Measurements from ENCODE around the gene ICAM2. TPM values are rescaled to one million over a fixed set of nuclear protein-coding genes. Genes with fewer than 3 reads are reported as not detected.

The ICAM2 gene
- total RNA-seq, 4 donors from 2014 or later, result 20.3 to 41.8 (median 30.6) TPM

DNA sequence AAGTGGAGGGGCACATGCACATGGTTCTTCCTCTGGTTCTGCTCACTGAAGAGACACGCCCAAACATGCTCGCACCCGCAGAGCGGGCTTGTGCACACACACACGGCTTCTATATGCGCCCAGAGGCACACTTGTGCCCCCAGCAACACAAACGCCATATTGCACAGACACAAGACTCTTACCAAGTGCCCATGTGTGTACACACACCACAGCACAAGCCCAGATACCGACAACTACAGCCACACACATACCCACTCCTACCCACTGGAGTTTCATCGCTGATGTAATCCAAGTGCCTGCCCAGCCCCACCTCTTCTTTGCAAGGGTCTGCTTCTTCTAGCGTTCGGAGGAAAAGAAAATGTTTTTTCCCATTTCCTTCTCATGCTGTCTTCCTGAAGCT is 28.8 kb downstream of the ICAM2 start:
- Histone ChIP-seq H3K4me3 (replicated peaks in 1 of 3) (no peak overlapping the region), H3K27me3 (no peaks in the 10 kb centered on the region), H3K4me1 (peaks cover 49 to 51% of the 10 kb centered on the region in 2 donors), H3K27ac (no peak overlapping the region), H3K9me3 (no peaks in the 10 kb centered on the region), H3K36me3 (no peaks in the 10 kb centered on the region)
- TF ChIP-seq POLR2A (IDR thresholded peaks at IDR 0.05) (no peak), CTCF (IDR thresholded peaks at IDR 0.05) (no peak)
- 90 to 93% methylated on average over 11 of the region's 11 CpGs for WGBS, 2 donors
- no peak for DNase-seq
- intact Hi-C loops (cut with DNase I), result no loop called here

GRCh38 chr17:63989622-63990345 is 30.6 kb downstream of the ICAM2 start:
- Histone ChIP-seq H3K27ac (peak overlapping the region; percentile 94 to 96 (median 95)), H3K4me1 (peaks cover 56 to 70% of the 10 kb centered on the region in 2 donors), H3K9me3 (no peaks in the 10 kb centered on the region), H3K36me3 (no peaks in the 10 kb centered on the region), H3K27me3 (no peaks in the 10 kb centered on the region), H3K4me3 (replicated peaks in 1 of 3) (no peak overlapping the region)
- 60 to 67% methylated on average over 20 to 21 of the region's 21 CpGs for WGBS, 2 donors
- no peak for TF ChIP-seq POLR2A (IDR thresholded peaks at IDR 0.05)
- TF ChIP-seq CTCF (IDR thresholded peaks at IDR 0.05), result no peak
- DNase-seq, result peak; percentile 54 to 55
- intact Hi-C loops (cut with DNase I), result no loop called here

GRCh38 chr17:63988741-63989621 is 31.5 kb downstream of the ICAM2 start:
- Histone ChIP-seq H3K27me3 (no peaks in the 10 kb centered on the region), H3K9me3 (no peaks in the 10 kb centered on the region), H3K4me3 (replicated peaks in 1 of 3) (no peak overlapping the region), H3K27ac (peak overlapping the region; percentile 94 to 96 (median 95)), H3K36me3 (no peaks in the 10 kb centered on the region), H3K4me1 (peaks cover 53 to 72% of the 10 kb centered on the region in 2 donors)
- TF ChIP-seq POLR2A (IDR thresholded peaks at IDR 0.05), result no peak
- no peak for TF ChIP-seq CTCF (IDR thresholded peaks at IDR 0.05)
- DNase-seq, result peak; percentile 91 to 93
- WGBS, 2 donors, result 32 to 38% methylated on average over 27 to 28 of the region's 35 CpGs
- intact Hi-C loops (cut with DNase I), result no loop called here

DNA sequence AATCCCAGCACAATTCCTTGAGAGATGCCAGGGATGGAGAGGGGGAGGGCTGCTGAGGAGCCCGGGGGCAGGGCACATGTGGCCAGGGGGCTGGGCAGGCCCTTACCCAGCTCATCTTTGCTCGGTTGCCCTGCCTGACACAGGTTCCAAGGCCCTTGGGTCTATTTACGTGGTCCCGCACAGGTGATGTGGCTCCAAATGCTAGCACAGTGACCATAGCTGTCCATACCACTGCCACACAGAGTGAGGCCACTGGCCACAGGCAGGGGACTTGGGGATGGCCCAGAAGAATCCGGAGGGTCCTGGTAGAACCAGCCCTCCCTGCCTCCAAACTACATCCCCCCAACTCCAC is 32.3 kb downstream of the ICAM2 start:
- Histone ChIP-seq H3K27ac (peak overlapping the region; percentile 94 to 96 (median 95)), H3K27me3 (no peaks in the 10 kb centered on the region), H3K4me3 (replicated peaks in 1 of 3) (no peak overlapping the region), H3K4me1 (peaks cover 57 to 77% of the 10 kb centered on the region in 2 donors), H3K9me3 (no peaks in the 10 kb centered on the region), H3K36me3 (no peaks in the 10 kb centered on the region)
- TF ChIP-seq CTCF (IDR thresholded peaks at IDR 0.05) (no peak), POLR2A (IDR thresholded peaks at IDR 0.05) (no peak)
- DNase-seq, result no peak
- intact Hi-C loops (cut with DNase I), result no loop called here
- WGBS, 2 donors, result 71 to 80% methylated on average over 1 of the region's 5 CpGs

Measured in thyroid gland (tissue), 4 donors.